K562 (cell line): ENCODE results near the gene OR2S2. TPM values are rescaled to one million over a fixed set of nuclear protein-coding genes. Genes with fewer than 3 reads are reported as not detected.
A peak's percentile ranks its signal among the peaks of the same experiment; 100 is the strongest.

Experiments
- ATF4 ChIP-seq: fragments of 450-650 bp; formaldehyde crosslinking; IDR thresholded peaks from 2 replicates; pipeline ENCODE4 v1.4.0; 2022; ENCODE audit warnings: mild to moderate bottlenecking, moderate library complexity
- EP300 ChIP-seq: IDR thresholded peaks from 2 replicates; pipeline ENCODE4 v1.6.1; 2012; ENCODE audit warnings: low read length, improper control_type of control experiment
- FUS ChIP-seq: fragments of 200-400 bp; formaldehyde crosslinking; optimal IDR thresholded peaks from 2 replicates; pipeline ENCODE3; 2017; ENCODE audit warnings: low read depth, low read length
- GATA2 ChIP-seq: sonication (generic); formaldehyde crosslinking; IDR thresholded peaks from 2 replicates; pipeline ENCODE4 v1.4.0; 2020; ENCODE audit warnings: mild to moderate bottlenecking, missing genetic modification reagents
- MBD2 ChIP-seq: sonication (generic); IDR thresholded peaks from 2 replicates; pipeline ENCODE4 v1.6.1; 2016; ENCODE audit warnings: low read depth, borderline replicate concordance
- NCOR1 ChIP-seq: fragments of 450-650 bp; IDR thresholded peaks from 2 replicates; pipeline ENCODE4 v1.6.1; 2016; ENCODE audit warnings: mild to moderate bottlenecking, moderate library complexity
- NR3C1 ChIP-seq: sonication (generic); formaldehyde crosslinking; IDR thresholded peaks from 2 replicates; pipeline ENCODE4 v1.8.1; 2022; ENCODE audit warnings: missing genetic modification reagents
- SMARCE1 ChIP-seq: fragments of 450-650 bp; IDR thresholded peaks from 2 replicates; pipeline ENCODE4 v1.7.1; 2016; ENCODE audit warnings: mild to moderate bottlenecking
- SNRNP70 ChIP-seq: fragments of 200-400 bp; formaldehyde crosslinking; optimal IDR thresholded peaks from 2 replicates; pipeline ENCODE3; 2017; ENCODE audit warnings: low read depth, low read length
- TAF7 ChIP-seq: fragments of 450-650 bp; IDR thresholded peaks from 2 replicates; pipeline ENCODE4 v1.6.1; 2016; ENCODE audit warnings: missing genetic modification characterization, missing compliant biosample characterization
- TCF7 ChIP-seq: sonication (generic); IDR thresholded peaks from 2 replicates; pipeline ENCODE4 v1.6.1; 2016; ENCODE audit warnings: antibody characterized with exemption, borderline replicate concordance
- ZFX ChIP-seq: sonication (generic); formaldehyde crosslinking; IDR thresholded peaks from 2 replicates; pipeline ENCODE4 v1.8.0; 2022; ENCODE audit warnings: mild to moderate bottlenecking, missing genetic modification reagents, moderate library complexity
- ZNF224 ChIP-seq: sonication (generic); formaldehyde crosslinking; IDR thresholded peaks from 2 replicates; pipeline ENCODE4 v1.8.0; 2022; ENCODE audit warnings: mild to moderate bottlenecking, missing genetic modification reagents
- ZNF384 ChIP-seq: IDR thresholded peaks from 2 replicates; pipeline ENCODE4 v1.6.1; 2012; ENCODE audit warnings: low read depth, low read length, improper control_type of control experiment
- ZNF592 ChIP-seq: fragments of 450-650 bp; IDR thresholded peaks from 2 replicates; pipeline ENCODE4 v1.6.1; 2017; ENCODE audit warnings: antibody characterized with exemption, mild to moderate bottlenecking
- polyA plus RNA-seq, 8 experiments: library from polyadenylated mRNA; depleted of rRNA in 4 of 8; stranded (reverse) in 5 of 8; unstranded in 3 of 8; fragments of >200 nt; fragmentation: Nextera tagmentation in 2 of 8; fragmentation: Illumina TruSeq in 1 of 8; extraction: Ambion mirVana in 2 of 8; extraction: Trizol in 1 of 8; gene quantifications; 2 replicates each; pipeline versions ENCODE4 v1.2.1 to v1.2.3, GENCODE V29; 2011 to 2014; ENCODE audit warnings: inconsistent platforms in 1 of 8, missing spikeins in 1 of 8
- total RNA-seq, 7 experiments: library from RNA; depleted of rRNA in 6 of 7; stranded (reverse); fragments of >200 nt in 6 of 7; fragmentation: Illumina TruSeq in 2 of 7; extraction: Trizol in 2 of 7; gene quantifications; 2 replicates each; pipeline versions ENCODE4 v1.2.1 to v1.2.3, GENCODE V29; 2011 to 2021; ENCODE audit warnings: low replicate concordance in 1 of 7
- TF ChIP-seq, protein P1 (sequence below): fragments of 150-350 bp; conservative IDR thresholded peaks from 2 replicates; pipeline ENCODE4 v1.6.1; 2014; ENCODE audit warnings: low read length
- TF ChIP-seq, protein P2 (sequence below), 2 experiments: fragments of 450-650 bp in 1 of 2; sonication (generic) in 1 of 2; formaldehyde crosslinking; conservative IDR thresholded peaks; 2 replicates each; pipeline versions ENCODE4 v1.4.0 to v1.8.1; 2020 to 2022; ENCODE audit warnings: mild to moderate bottlenecking in 1 of 2, missing genetic modification reagents in 1 of 2
- TF ChIP-seq, protein P3 (sequence below), 2 experiments: fragments of 450-650 bp in 1 of 2; IDR thresholded peaks; 2 replicates each; pipeline ENCODE4 v1.6.1; 2011 to 2017; ENCODE audit warnings: low read depth in 2 of 2, antibody characterized with exemption in 1 of 2, borderline replicate concordance in 1 of 2, low read length in 1 of 2, mild to moderate bottlenecking in 1 of 2, mixed read lengths in 1 of 2; ENCODE audit not compliant: control insufficient read depth in 1 of 2

The OR2S2 gene
- total and polyA plus RNA-seq, 9 of the 15 experiments (the other 6 are each of a cell fraction or from before 2014, with no cell fraction given) = not detected

GRCh38 chr9:35918780-35919179 lies 39.2 kb downstream of the OR2S2 start (continued):
- no peak for TF ChIP-seq ZNF224 (CRISPR knock-in tag)
- no peak for TF ChIP-seq TAF7 (tag)
- TF ChIP-seq EP300 = peak; percentile 59; the same call in 1 of the 2 replicates
- TF ChIP-seq SNRNP70 = no peak
- TF ChIP-seq GATA2 (CRISPR knock-in tag) = no peak
- TF ChIP-seq ZFX (CRISPR knock-in tag) = no peak
- TF ChIP-seq MBD2 = no peak
- peak; percentile 32; the same call in 1 of the 2 replicates for TF ChIP-seq SMARCE1
- TF ChIP-seq, protein P1, sequence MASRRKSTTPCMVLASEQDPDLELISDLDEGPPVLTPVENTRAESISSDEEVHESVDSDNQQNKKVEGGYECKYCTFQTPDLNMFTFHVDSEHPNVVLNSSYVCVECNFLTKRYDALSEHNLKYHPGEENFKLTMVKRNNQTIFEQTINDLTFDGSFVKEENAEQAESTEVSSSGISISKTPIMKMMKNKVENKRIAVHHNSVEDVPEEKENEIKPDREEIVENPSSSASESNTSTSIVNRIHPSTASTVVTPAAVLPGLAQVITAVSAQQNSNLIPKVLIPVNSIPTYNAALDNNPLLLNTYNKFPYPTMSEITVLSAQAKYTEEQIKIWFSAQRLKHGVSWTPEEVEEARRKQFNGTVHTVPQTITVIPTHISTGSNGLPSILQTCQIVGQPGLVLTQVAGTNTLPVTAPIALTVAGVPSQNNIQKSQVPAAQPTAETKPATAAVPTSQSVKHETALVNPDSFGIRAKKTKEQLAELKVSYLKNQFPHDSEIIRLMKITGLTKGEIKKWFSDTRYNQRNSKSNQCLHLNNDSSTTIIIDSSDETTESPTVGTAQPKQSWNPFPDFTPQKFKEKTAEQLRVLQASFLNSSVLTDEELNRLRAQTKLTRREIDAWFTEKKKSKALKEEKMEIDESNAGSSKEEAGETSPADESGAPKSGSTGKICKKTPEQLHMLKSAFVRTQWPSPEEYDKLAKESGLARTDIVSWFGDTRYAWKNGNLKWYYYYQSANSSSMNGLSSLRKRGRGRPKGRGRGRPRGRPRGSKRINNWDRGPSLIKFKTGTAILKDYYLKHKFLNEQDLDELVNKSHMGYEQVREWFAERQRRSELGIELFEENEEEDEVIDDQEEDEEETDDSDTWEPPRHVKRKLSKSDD = no peak
- TF ChIP-seq NR3C1 (CRISPR knock-in tag) = no peak
- TF ChIP-seq TCF7 = no peak
- no peak for TF ChIP-seq ZNF384
- TF ChIP-seq, protein P2, sequence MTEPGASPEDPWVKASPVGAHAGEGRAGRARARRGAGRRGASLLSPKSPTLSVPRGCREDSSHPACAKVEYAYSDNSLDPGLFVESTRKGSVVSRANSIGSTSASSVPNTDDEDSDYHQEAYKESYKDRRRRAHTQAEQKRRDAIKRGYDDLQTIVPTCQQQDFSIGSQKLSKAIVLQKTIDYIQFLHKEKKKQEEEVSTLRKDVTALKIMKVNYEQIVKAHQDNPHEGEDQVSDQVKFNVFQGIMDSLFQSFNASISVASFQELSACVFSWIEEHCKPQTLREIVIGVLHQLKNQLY (CRISPR knock-in tag; conservative IDR thresholded peaks at IDR 0.05) = no peak
- TF ChIP-seq, protein P3, sequence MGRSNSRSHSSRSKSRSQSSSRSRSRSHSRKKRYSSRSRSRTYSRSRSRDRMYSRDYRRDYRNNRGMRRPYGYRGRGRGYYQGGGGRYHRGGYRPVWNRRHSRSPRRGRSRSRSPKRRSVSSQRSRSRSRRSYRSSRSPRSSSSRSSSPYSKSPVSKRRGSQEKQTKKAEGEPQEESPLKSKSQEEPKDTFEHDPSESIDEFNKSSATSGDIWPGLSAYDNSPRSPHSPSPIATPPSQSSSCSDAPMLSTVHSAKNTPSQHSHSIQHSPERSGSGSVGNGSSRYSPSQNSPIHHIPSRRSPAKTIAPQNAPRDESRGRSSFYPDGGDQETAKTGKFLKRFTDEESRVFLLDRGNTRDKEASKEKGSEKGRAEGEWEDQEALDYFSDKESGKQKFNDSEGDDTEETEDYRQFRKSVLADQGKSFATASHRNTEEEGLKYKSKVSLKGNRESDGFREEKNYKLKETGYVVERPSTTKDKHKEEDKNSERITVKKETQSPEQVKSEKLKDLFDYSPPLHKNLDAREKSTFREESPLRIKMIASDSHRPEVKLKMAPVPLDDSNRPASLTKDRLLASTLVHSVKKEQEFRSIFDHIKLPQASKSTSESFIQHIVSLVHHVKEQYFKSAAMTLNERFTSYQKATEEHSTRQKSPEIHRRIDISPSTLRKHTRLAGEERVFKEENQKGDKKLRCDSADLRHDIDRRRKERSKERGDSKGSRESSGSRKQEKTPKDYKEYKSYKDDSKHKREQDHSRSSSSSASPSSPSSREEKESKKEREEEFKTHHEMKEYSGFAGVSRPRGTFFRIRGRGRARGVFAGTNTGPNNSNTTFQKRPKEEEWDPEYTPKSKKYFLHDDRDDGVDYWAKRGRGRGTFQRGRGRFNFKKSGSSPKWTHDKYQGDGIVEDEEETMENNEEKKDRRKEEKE (IDR thresholded peaks at IDR 0.05; ENCODE audit: borderline replicate concordance in 1 of 2, control insufficient read depth in 1 of 2, low read depth in 2 of 2, low read length in 1 of 2) = no peak
- no peak for TF ChIP-seq FUS
- peak; percentile 77 for TF ChIP-seq NCOR1
- no peak for TF ChIP-seq ATF4 (CRISPR knock-in tag)
- peak; percentile 76; the same call in 1 of the 2 replicates for TF ChIP-seq ZNF592
